Activated T-cell treated with anti-CD3 and anti-CD28 coated beads for 4 hours (primary cell): ENCODE data around the gene RIGI.
"Not testable (repeated sequence)": the region's sequence is repeated elsewhere in the genome, so short reads cannot be mapped to it uniquely, and the experiment has no call there.

Experiments
- DNase-seq: peaks from one replicate; pipeline ENCODE4 v3.0.0-alpha.2; 2020

RIGI gene

GRCh38 chr9:32526041-32526706 is at the start of gene RIGI:
RIGI (minus strand) TSS chr9:32526196; CDS start chr9:32526166, 30 bp downstream.
- DNase-seq = peak; percentile 71

DNA sequence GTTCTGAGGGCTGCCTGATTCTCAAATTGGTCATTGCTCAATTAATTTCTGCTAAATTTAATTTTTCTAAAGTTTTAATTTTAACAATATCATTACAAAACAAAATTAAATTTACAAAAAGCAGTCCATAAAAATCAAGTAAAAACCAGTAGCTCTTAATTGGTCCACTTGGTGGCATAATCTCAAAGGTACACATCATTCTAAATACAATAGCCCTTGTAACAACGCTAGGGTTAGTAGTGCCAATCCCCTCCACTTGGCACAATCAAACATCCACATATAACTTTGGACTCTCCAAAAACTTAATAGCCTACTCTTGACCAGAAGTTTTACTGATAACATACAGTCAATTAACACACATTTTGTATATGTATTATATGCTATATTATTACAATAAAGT is 48.9 kb upstream of the RIGI start:
- no peak for DNase-seq

DNA sequence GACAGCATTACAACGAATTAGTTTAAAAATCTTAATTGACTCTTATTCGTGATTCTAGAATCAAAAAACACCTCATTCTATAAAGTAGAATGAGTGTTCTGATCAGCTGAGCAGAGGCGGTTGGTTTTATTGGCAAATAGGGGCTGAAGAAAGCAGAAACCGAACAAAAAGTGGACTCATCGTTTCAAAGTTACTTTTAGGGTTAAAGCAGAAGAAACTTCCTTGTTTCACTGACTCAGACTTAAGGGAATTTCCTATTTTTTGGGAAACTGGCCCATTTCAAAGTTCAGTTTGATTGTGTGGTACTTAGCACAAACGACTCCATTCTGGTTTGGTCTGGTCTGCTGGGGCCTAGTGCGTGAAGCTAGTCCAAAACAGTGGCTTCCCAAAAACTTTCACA is 47.8 kb upstream of the RIGI start:
- DNase-seq = no peak

DNA sequence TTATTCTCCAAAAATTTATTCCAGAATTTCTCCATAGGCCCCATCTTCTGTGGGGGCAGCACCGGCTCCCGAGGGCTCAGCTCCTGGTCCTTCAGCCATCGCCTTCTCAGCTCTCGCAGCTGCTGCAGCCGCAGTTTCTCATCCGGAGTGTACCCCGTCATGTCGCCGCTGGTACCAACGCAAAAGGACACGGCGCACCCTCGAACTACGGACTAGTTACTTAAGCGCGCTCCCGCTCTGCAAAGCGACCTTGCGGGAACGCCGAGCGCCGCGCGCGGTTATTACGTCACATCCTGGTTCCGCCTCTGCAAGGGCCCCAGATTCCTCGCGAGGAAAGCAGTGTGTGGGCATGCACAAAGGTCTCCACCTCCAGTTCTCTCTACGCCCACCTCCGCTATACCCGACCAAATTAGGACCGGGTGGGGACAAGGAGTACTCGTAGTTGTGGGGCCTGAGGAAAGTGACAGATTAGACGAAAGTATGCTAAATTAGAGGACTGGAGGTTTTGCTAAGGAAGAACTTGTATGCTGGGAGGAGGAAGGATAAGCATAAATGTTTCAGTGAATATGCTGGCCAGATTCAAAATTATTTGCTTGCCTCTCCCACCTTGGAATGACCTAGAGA is 47.0 kb upstream of the RIGI start, which contains the start of gene NDUFB6:
TSS of gene NDUFB6 (minus strand) at position 260 of the 624 bp plus-strand sequence. CDS start at position 161, 99 bp downstream.
- DNase-seq = peak; percentile 94

GRCh38 chr9:32571969-32572899 is 46.2 kb upstream of the RIGI start:
- DNase-seq = peak; percentile 62

GRCh38 chr9:32570262-32570661 is 44.3 kb upstream of the RIGI start:
- DNase-seq = no peak

DNA sequence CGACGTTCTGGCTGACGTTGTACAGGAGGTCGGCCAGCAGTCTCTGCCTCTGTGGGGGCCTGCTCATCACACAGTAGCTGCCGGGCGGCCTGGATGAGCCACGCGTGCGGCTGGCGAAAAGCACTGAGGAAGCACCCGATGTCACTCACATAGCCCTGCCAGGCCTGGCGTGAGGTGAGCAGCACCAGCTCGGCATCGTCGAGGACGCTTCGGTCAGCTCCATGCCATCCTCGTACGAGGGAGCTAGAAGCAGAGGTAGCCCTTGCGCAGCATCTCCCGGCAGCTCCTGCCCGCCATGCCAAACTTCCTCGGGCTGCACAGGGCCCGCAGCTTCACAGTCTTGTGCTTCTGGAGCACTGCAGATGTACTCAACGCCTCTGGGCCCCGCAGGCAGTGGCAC is 40.8 kb upstream of the RIGI start:
- DNase-seq = no peak

- no peak for DNase-seq
Observed at GRCh38 chr9:32565967-32566366, 40.0 kb upstream of the RIGI start.

GRCh38 chr9:32558408-32558934 is 32.5 kb upstream of the RIGI start:
- no peak for DNase-seq

DNA sequence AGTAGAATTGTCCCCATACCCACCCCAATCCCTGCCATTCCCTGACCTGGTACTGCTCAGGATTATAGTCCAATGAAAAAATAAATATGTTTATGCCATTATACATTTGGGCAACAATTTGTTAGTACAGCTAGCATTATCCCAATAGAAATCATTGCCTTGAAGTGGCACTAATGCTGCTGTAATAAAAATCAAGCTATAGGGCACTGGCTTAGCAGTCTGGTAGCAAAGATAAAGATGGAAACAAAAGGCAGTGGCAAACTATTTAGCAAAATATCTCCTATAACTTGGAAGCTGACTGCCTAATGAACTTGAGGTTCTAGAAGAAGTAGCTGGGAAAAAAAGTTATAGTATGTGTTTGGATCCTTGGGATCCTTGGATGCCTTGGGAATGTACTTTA is 28.6 kb upstream of the RIGI start:
- no peak for DNase-seq

- DNase-seq = no peak
Observed at GRCh38 chr9:32554107-32554506, 28.1 kb upstream of the RIGI start.

GRCh38 chr9:32552172-32552872 is 26.3 kb upstream of the RIGI start, which contains the start of the genes SMIM27 and TOPORS:
SMIM27 (plus strand) TSS chr9:32552327; CDS start chr9:32552435, 108 bp downstream.
TOPORS (minus strand) TSS chr9:32552586; CDS start chr9:32552436, 150 bp downstream.
- DNase-seq = peak; percentile 88

- DNase-seq = peak; percentile 29
Observed at GRCh38 chr9:32551276-32552051, 25.5 kb upstream of the RIGI start.

- peak; percentile 91 for DNase-seq
Observed at GRCh38 chr9:32550562-32551275, 24.7 kb upstream of the RIGI start.

DNA sequence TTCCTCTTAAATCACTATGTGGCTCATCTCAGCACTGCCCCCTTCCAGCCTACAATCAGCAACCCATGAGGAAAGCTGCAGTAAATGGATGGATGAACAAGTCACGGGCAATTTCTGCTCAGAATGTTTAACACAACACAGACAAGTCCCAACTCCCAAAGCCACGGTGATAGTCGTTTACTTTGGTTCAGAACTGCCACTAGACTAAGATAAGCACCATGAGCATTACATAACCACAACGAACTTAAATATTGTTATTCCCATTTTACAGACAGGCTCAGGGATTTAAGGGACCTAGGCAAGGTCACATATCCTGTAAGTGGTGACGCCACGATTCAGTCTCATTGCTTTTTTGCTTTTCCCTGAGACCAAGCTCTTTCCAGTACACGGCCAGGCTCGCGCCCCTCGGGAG is 24.2 kb upstream of the RIGI start:
- DNase-seq = no peak

GRCh38 chr9:32548213-32548612 is 22.2 kb upstream of the RIGI start:
- DNase-seq = not testable (repeated sequence)

GRCh38 chr9:32545884-32546283 is 19.9 kb upstream of the RIGI start:
- no peak for DNase-seq

GRCh38 chr9:32543047-32543446 is 17.1 kb upstream of the RIGI start:
- DNase-seq = no peak

- DNase-seq = no peak
Observed at GRCh38 chr9:32533816-32534215, 7.8 kb upstream of the RIGI start.

- DNase-seq = no peak
Observed at GRCh38 chr9:32533336-32533735, 7.3 kb upstream of the RIGI start.

DNA sequence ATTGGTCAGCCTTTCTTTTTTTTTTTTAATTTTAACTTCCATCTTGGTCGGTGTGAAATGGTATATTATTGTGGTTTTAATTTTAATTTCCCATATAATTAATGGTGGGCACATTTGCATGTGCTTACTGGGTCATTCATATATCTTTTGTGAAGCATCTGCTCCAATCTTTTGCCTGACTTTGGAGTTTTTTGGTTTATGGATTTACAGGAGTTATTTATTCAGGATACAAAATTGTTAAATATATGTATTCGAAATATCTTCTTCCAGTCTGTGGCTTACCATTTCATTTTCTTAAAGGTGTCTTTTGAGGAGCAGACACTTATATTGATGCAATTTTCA is 682 bp upstream of the RIGI start:
- DNase-seq = no peak
